Activated CD8-positive, alpha-beta memory T cell treated with anti-CD3 and anti-CD28 coated beads, Interleukin-2, amount 50 U/mL, for 48 hours (primary cell): ENCODE data around the gene RPTOR.

Experiments
- DNase-seq: peaks from one replicate; pipeline ENCODE4 v3.0.0-alpha.2; 2020

Gene RPTOR

GRCh38 chr17:81013642-81014041, 469.0 kb downstream of the RPTOR start:
- DNase-seq, result no peak

GRCh38 chr17:81015136-81015535, 470.5 kb downstream of the RPTOR start:
- no peak for DNase-seq
